BLaER1 treated with 17β-estradiol and CSF1 and Interleukin-3, amounts not matched to agents 10 nM and 100 nM (cell line): ENCODE data around the gene ZFR2.
"Not testable (repeated sequence)": the region's sequence is repeated elsewhere in the genome, so short reads cannot be mapped to it uniquely, and the experiment has no call there.

Source experiments
- H3K27ac ChIP-seq, 11 experiments: shearing (Covaris generic); formaldehyde crosslinking; 2 replicates each; pipeline ENCODE4 v1.8.1; 2022
- H3K27me3 ChIP-seq, 11 experiments: shearing (Covaris generic); formaldehyde crosslinking; 2 replicates each; pipeline ENCODE4 v1.8.1; 2022
- H3K36me3 ChIP-seq, 11 experiments: shearing (Covaris generic); formaldehyde crosslinking; 2 replicates each; pipeline ENCODE4 v1.8.1; 2022
- H3K4me1 ChIP-seq, 10 experiments: shearing (Covaris generic); formaldehyde crosslinking; 2 replicates each; pipeline ENCODE4 v1.8.1; 2022
- H3K4me2 ChIP-seq, 11 experiments: shearing (Covaris generic); formaldehyde crosslinking; 2 replicates each; pipeline ENCODE4 v1.8.1; 2022
- H3K4me3 ChIP-seq, 10 experiments: shearing (Covaris generic); formaldehyde crosslinking; 2 replicates each; pipeline ENCODE4 v1.8.1; 2022
- H3K9ac ChIP-seq, 11 experiments: shearing (Covaris generic); formaldehyde crosslinking; 2 replicates each; pipeline ENCODE4 v1.8.1; 2022
- H3K9me3 ChIP-seq, 11 experiments: shearing (Covaris generic); formaldehyde crosslinking; replicated peaks in 1 of 11; 2 replicates each; pipeline ENCODE4 v1.8.1; 2022
- H4K20me1 ChIP-seq, 11 experiments: shearing (Covaris generic); formaldehyde crosslinking; 2 replicates each; pipeline ENCODE4 v1.8.1; 2022
- Cebpa-rat ChIP-seq, 11 experiments: shearing (Covaris generic); IDR thresholded peaks; 2 replicates each; pipeline ENCODE4 v1.8.1; 2022

The ZFR2 gene

DNA sequence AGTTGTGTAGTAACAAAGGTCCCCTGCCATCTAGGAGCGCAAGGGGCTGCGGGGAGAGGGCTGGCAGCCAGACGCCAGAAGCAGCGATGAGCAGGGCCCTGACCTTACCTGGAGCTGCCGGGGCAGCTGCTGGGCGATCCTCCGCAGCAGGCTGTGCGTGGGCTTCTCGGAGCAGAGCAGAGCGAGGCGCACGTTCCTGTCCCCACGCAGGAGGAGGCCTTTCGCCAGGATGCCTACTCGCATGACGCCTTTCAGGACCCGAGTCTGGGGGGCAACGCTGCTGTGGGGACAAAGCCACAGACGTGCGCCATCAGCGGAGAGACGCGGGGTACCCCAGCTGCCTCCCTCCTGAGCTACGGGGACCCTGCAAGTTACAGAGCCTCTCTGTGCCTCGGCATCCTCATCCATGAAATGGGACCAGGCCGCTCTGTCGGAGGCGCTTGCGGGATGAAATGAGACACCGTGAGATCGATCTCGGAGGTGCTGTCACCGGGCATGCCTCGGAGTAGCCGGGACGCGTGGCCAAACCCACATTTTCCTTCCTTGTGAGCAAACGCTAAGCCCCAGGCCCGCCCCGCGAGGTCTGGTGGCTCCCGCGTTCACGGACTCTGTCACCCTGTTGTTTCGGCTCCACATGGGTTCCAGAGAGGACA is 52.1 kb downstream of the ZFR2 start:
- no peak for TF ChIP-seq Cebpa-rat (IDR thresholded peaks at IDR 0.05)
- Histone ChIP-seq H3K4me2 (peak overlapping the region; percentile 11 to 96 (median 44); a peak in 15 of 22 replicates), H3K9ac (peak overlapping the region in 4 of 11 experiments; percentile 2 to 18 (median 12); a peak in 2 of 22 replicates), H3K9me3 (no peaks in the 10 kb centered on the region), H3K27ac (peak overlapping the region in 4 of 11 experiments; percentile 14 to 25 (median 16); a peak in 4 of 22 replicates), H4K20me1 (no peaks in the 10 kb centered on the region), H3K27me3 (no peaks in the 10 kb centered on the region), H3K4me1 (peaks cover 77 to 98% (median 86%) of the 10 kb centered on the region in 10 experiments), H3K36me3 (no peaks in the 10 kb centered on the region), H3K4me3 (no peak overlapping the region)

DNA sequence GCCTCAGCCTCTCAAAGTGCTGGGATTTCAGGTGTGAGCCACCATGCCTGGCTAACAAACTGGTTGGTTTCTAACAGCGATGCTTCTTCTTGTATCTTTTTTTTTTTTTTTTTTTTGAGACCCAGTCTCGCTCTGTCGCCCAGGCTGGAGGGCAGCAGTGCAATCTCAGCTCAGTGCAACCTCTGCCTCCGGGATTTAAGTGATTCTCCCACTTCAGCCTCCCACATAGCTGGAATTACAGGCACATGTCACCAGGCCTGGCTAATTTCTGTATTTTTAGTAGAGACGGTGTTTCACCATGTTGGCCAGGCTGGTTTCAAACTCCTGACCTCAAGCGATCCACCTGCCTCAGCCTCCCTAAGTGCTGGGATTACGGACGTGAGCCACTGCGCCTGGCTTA is 52.7 kb downstream of the ZFR2 start:
- Histone ChIP-seq H3K27ac (peak overlapping the region in 2 of 11 experiments; percentile 14 to 17; a peak in 3 of 22 replicates), H3K4me2 (peak overlapping the region; percentile 11 to 96 (median 44); a peak in 17 of 22 replicates), H3K9ac (peak overlapping the region in 2 of 11 experiments; percentile 13 to 18; a peak in 2 of 22 replicates), H3K4me1 (peaks cover 83 to 98% (median 90%) of the 10 kb centered on the region in 10 experiments)
- H4K20me1 ChIP-seq, H3K36me3 ChIP-seq, H3K9me3 ChIP-seq, H3K27me3 ChIP-seq, H3K4me3 ChIP-seq: not testable (repeated sequence)

DNA sequence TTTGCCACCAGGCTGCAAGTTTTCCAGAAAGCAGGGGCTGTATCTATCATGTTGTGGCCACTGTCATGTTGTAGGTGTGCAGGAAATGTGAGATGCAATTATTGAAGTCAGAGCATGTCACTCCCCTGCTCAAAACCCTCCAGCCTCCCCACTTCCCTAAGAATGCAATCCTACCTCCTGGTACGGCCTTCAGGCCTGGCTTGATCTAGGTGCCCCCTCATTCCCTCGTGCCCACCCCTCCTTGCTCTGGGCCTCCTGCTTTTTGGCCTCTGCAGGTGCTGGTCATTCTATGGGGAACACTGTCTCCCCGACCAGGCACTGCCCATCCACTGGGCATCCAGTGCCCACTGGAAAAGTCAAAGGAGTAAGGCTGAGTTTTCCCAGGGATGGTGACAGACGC is 54.2 kb downstream of the ZFR2 start:
- TF ChIP-seq Cebpa-rat (IDR thresholded peaks at IDR 0.05), result no peak
- Histone ChIP-seq H3K9ac (peak overlapping the region in 6 of 11 experiments; percentile 72 to 82 (median 78); a peak in 10 of 22 replicates), H3K36me3 (no peaks in the 10 kb centered on the region), H3K27me3 (no peaks in the 10 kb centered on the region), H3K4me3 (no peak overlapping the region), H4K20me1 (no peaks in the 10 kb centered on the region), H3K9me3 (no peaks in the 10 kb centered on the region), H3K4me2 (peak overlapping the region; percentile 82 to 96 (median 89)), H3K27ac (peak overlapping the region in 9 of 11 experiments; percentile 81 to 95 (median 87); a peak in 18 of 22 replicates), H3K4me1 (peaks cover 90 to 100% (median 97%) of the 10 kb centered on the region in 10 experiments)

DNA sequence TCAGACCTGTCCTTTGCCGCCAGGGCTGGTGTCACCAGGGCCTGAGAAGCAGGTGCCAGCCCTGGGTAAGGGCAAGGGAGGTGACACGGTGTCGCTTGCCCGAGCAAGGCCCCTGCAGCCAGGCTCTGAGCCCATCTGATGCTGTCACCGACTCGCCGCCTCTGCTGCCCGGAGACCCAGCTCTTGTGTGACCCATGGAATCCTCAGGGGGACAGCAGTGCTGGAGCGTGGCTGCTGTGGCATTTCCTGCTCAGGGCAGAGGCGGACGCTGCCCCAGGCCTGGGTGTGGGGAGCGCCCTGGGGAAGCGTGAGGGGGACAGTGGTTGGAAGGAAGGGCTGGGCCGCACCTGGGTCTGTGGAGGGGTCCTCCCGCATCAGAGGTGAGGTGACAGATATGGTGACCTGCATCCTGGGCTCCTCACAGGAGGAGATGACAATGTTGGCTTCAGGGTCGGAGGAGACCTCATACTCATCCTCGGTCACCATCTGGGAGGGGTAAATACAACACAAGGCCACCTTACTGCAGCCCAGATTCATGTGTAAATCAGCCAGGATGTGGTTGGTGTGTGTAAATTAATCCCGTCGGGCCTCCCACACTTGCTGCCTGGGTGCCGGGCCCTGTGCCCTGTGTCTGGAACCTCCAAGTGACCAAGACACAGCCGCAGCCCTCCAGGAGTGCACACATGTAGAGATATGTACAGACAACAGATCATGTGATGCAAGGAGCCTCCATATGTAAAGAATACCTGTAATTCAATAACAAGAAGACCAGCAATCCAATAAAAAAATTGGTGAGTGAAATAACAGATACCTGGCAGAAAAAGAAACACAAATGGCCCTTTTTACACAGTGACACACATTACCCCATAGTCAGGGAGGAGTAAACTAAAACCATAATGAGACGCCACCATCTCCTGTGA is 55.1 kb downstream of the ZFR2 start:
- Histone ChIP-seq H3K36me3 (no peaks in the 10 kb centered on the region), H3K9ac (peak overlapping the region; percentile 40 to 82 (median 72); a peak in 21 of 22 replicates), H3K4me2 (peak overlapping the region; percentile 82 to 96 (median 89)), H3K4me1 (peaks cover 81 to 100% (median 97%) of the 10 kb centered on the region in 10 experiments), H4K20me1 (no peaks in the 10 kb centered on the region), H3K27ac (peak overlapping the region; percentile 54 to 95 (median 87)), H3K9me3 (no peaks in the 10 kb centered on the region), H3K4me3 (peak overlapping the region in 7 of 10 experiments; percentile 11 to 53 (median 30); a peak in 8 of 20 replicates), H3K27me3 (no peaks in the 10 kb centered on the region)
- TF ChIP-seq Cebpa-rat (IDR thresholded peaks at IDR 0.05), result no peak

DNA sequence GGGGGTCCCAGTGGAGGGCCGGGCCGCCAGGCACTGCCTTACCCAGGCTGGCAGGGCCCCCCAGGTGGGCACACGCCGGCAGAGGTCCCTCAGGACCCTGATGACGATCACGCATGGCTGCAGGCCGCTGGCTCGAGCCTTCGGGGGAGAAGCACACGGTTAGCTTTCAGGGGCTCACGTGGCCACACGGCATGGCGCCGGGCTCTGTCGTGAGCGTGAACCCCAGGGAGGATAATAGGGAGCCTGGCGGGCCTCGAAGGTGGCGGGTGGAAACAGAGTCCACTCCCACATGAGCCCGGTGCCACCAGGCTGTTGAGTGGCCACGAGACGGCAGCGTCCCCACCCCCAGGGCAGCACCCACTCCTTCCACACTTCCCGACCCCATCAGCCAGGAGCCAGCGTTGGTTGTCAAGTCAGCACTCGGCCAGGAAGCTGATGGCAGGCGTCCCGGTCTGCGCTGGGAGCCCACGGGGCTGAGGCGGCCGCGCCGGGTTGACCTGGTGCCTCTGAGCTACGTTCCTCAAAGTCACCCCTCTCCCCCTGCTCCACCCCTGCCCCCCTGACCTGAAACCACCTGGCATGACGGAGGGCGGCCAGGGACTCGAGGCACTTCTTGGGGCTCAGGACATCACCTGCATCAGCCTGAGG is 58.0 kb downstream of the ZFR2 start:
- peak overlapping the region; percentile 82 to 96 (median 89) for H3K4me2 ChIP-seq
- H3K9me3 ChIP-seq, result no peaks in the 10 kb centered on the region
- TF ChIP-seq Cebpa-rat (IDR thresholded peaks at IDR 0.05), result no peak
- H3K9ac ChIP-seq, result peak overlapping the region; percentile 45 to 82 (median 66); a peak in 19 of 22 replicates
- peak overlapping the region; percentile 37 to 95 (median 87) for H3K27ac ChIP-seq
- peaks cover 65 to 92% (median 82%) of the 10 kb centered on the region in 10 experiments for H3K4me1 ChIP-seq
- no peak overlapping the region for H3K4me3 ChIP-seq
- H3K27me3 ChIP-seq, result no peaks in the 10 kb centered on the region
- H4K20me1 ChIP-seq, result no peaks in the 10 kb centered on the region
- H3K36me3 ChIP-seq, result no peaks in the 10 kb centered on the region

DNA sequence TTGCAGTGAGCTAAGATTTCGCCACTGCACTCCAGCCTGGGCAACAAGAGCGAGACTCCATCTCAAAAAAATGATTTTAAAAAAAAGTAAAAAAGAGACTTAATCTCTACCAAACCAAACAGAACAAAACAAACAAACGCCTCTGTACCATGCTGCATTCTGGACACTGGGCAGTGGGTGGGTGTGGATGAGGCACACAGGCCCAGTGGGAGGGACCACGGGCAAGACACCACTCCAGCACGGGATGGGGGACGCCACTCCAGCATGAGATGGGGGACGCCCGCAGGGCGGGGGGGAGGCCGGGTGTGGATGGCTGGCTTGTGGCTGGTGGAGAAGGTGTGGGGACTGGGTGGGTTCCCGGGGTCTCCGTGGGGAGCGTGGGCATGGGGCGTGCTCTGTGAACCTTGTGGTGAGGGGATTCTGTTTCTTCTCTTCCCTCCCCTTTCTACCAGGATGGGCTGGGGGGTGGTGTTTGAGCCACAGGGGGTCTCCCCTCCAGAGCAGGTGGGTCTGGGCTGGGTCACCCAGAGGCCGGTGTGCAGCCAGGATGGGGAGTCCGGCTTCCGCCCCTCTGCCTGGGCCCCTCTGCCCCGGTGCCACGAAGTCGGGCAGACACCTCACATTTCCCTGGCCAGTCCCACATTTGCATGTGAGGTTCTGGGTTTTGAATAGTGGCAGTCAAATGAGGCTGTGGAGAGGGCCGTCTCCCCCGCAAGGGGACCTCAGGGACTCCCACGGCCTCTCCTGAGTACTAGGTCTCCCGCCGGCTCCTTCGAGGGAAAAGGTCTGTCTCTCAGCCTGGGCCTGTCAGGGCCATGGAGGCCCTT is 58.7 kb downstream of the ZFR2 start:
- Histone ChIP-seq H3K4me3 (no peak overlapping the region), H3K27me3 (no peaks in the 10 kb centered on the region), H3K36me3 (no peaks in the 10 kb centered on the region), H3K27ac (peak overlapping the region; percentile 37 to 95 (median 87)), H3K4me2 (peak overlapping the region; percentile 82 to 96 (median 89)), H3K4me1 (peaks cover 65 to 86% (median 74%) of the 10 kb centered on the region in 10 experiments), H4K20me1 (no peaks in the 10 kb centered on the region), H3K9ac (peak overlapping the region; percentile 45 to 82 (median 66); a peak in 19 of 22 replicates), H3K9me3 (no peaks in the 10 kb centered on the region)
- TF ChIP-seq Cebpa-rat (IDR thresholded peaks at IDR 0.05), result no peak

DNA sequence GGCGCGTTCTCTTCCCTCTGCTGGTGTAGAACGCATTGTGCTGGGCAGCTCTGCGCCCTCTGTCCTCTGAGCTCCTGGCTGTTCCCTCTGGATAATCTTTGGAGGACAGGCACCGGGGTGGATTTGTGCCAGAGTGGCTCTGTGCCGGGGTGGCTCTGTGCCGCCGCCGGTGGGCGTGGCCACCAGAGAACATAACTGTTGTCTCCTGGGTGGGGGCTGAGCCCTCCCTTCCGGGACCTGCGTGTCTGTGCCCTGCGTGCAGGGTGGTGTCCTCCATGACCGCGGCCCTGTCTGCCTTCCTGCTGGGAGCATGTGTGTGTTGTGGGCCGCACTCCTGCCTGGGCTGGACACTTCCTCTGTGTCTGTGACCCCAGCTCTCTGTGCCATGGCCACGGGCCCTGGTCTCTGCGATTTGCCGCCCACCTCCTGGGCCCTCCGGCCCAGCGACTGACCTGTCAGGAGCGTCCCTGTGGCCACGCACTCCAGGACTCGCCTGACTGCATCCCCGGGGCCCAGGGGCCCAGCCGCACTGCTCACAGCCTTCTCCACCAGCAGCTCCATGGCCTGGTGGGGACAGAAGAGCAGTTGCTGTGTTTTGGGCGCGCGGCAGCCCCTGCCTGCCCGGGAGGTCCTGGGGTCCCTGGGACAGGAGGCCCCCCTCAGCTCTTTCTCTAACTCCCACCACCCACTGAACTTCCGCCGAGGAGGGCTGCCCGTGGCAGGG is 60.3 kb downstream of the ZFR2 start:
- no peak overlapping the region for H3K4me3 ChIP-seq
- H3K4me2 ChIP-seq, result peak overlapping the region in 10 of 11 experiments; percentile 48 to 96 (median 86); a peak in 11 of 22 replicates

More for the DNA sequence above, 60.3 kb downstream of the ZFR2 start:
- Histone ChIP-seq H3K4me1 (peaks cover 50 to 72% (median 61%) of the 10 kb centered on the region in 10 experiments), H3K27me3 (peaks cover 0 to 2% (median 0%) of the 10 kb centered on the region in 11 experiments; a peak in 2 of 22 replicates), H4K20me1 (no peaks in the 10 kb centered on the region), H3K9me3 (no peaks in the 10 kb centered on the region), H3K36me3 (no peaks in the 10 kb centered on the region), H3K9ac (peak overlapping the region in 2 of 11 experiments; percentile 16 to 40; a peak in 4 of 22 replicates), H3K27ac (peak overlapping the region in 9 of 11 experiments; percentile 12 to 95 (median 50); a peak in 14 of 22 replicates)
- no peak for TF ChIP-seq Cebpa-rat (IDR thresholded peaks at IDR 0.05)
